Glutamatergic neuron (in vitro differentiated cells): ENCODE data around the gene TFDP2. TPM values are rescaled to one million over a fixed set of nuclear protein-coding genes. Genes with fewer than 3 reads are reported as not detected.
"Not testable (repeated sequence)": the region's sequence is repeated elsewhere in the genome, so short reads cannot be mapped to it uniquely, and the experiment has no call there.

ENCODE experiments used
- DNase-seq: peaks from one replicate; pipeline ENCODE4 v3.0.0; 2022
- H3K27ac Mint-ChIP-seq: one replicate; pipeline ENCODE4 v1.8.0; 2020; ENCODE audit warnings: mild to moderate bottlenecking, mixed read lengths, inconsistent platforms; ENCODE audit not compliant: unreplicated experiment
- H3K27me3 Mint-ChIP-seq: one replicate; pipeline ENCODE4 v1.8.0; 2020; ENCODE audit warnings: mild to moderate bottlenecking, moderate library complexity, mixed read lengths, inconsistent platforms; ENCODE audit not compliant: unreplicated experiment
- H3K36me3 Mint-ChIP-seq: one replicate; pipeline ENCODE4 v1.8.0; 2020; ENCODE audit warnings: mild to moderate bottlenecking, mixed read lengths, inconsistent platforms; ENCODE audit not compliant: unreplicated experiment
- H3K4me1 Mint-ChIP-seq: one replicate; pipeline ENCODE4 v1.8.0; 2020; ENCODE audit warnings: mild to moderate bottlenecking, low read depth, mixed read lengths, inconsistent platforms; ENCODE audit not compliant: unreplicated experiment
- H3K4me3 Mint-ChIP-seq: one replicate; pipeline ENCODE4 v1.8.0; 2020; ENCODE audit warnings: mild to moderate bottlenecking, mixed read lengths, inconsistent platforms; ENCODE audit not compliant: unreplicated experiment
- H3K9me3 Mint-ChIP-seq: one replicate; pipeline ENCODE4 v1.8.0; 2020; ENCODE audit warnings: mild to moderate bottlenecking, moderate library complexity, mixed read lengths, inconsistent platforms; ENCODE audit not compliant: unreplicated experiment
- CTCF ChIP-seq: fragments of 200-600 bp; sonication (generic); IDR thresholded peaks from one replicate; pipeline ENCODE4 v1.5.0; 2021; ENCODE audit not compliant: partially characterized antibody, unreplicated experiment
- total RNA-seq: library from RNA; stranded (reverse); fragmentation: NEBNext Ultra II Directional; extraction: Animal tissue kit (Norgen Biotek cat#: 25700); gene quantifications from one replicate; pipeline ENCODE4 v1.2.1, GENCODE V29; 2021; ENCODE audit not compliant: unreplicated experiment

TFDP2 gene
- total RNA-seq, 1 donor from 2014 or later = 91.8 TPM

- Mint-ChIP-seq H3K27me3 (peaks cover 11% of the 10 kb centered on the region), H3K4me1 (peaks cover 19% of the 10 kb centered on the region), H3K36me3 (no peaks in the 10 kb centered on the region), H3K4me3 (peak overlapping the region; percentile 97), H3K27ac (peak overlapping the region; percentile 98), H3K9me3 (peaks cover 13% of the 10 kb centered on the region)
- DNase-seq = no peak
- TF ChIP-seq CTCF = no peak
Observed at GRCh38 chr3:142148044-142148791, 1.1 kb downstream of the TFDP2 start.

GRCh38 chr3:142144587-142144986 lies 4.8 kb downstream of the TFDP2 start:
- Mint-ChIP-seq H3K4me3 (peak overlapping the region; percentile 49), H3K27me3 (peaks cover 10% of the 10 kb centered on the region), H3K9me3 (peaks cover 18% of the 10 kb centered on the region), H3K36me3 (peaks cover 22% of the 10 kb centered on the region), H3K4me1 (peaks cover 19% of the 10 kb centered on the region)
- not testable (repeated sequence) for H3K27ac Mint-ChIP-seq, DNase-seq

- DNase-seq, H3K4me3 Mint-ChIP-seq, H3K9me3 Mint-ChIP-seq, H3K27me3 Mint-ChIP-seq, H3K27ac Mint-ChIP-seq, H3K4me1 Mint-ChIP-seq: not testable (repeated sequence)
- peaks cover 34% of the 10 kb centered on the region for H3K36me3 Mint-ChIP-seq
Observed at GRCh38 chr3:142140608-142141285, 8.6 kb downstream of the TFDP2 start.

- not testable (repeated sequence) for H3K27ac Mint-ChIP-seq, H3K27me3 Mint-ChIP-seq
- peaks cover 29% of the 10 kb centered on the region for H3K36me3 Mint-ChIP-seq
Observed at GRCh38 chr3:142137089-142137488, 12.3 kb downstream of the TFDP2 start.

GRCh38 chr3:142134799-142135325 lies 14.5 kb downstream of the TFDP2 start:
- no peak for DNase-seq
- TF ChIP-seq CTCF = no peak
- no peak overlapping the region for H3K27ac Mint-ChIP-seq
- H3K4me3 Mint-ChIP-seq = no peak overlapping the region
- peaks cover 20% of the 10 kb centered on the region for H3K36me3 Mint-ChIP-seq
- H3K27me3 Mint-ChIP-seq = peaks cover 1% of the 10 kb centered on the region
- no peaks in the 10 kb centered on the region for H3K4me1 Mint-ChIP-seq
- H3K9me3 Mint-ChIP-seq = no peaks in the 10 kb centered on the region

More at GRCh38 chr3:142137089-142137488, 12.3 kb downstream of the TFDP2 start:
- not testable (repeated sequence) for DNase-seq, H3K4me1 Mint-ChIP-seq, H3K9me3 Mint-ChIP-seq, H3K4me3 Mint-ChIP-seq

- H3K36me3 Mint-ChIP-seq = peaks cover 4% of the 10 kb centered on the region
- H3K9me3 Mint-ChIP-seq = peaks cover 2% of the 10 kb centered on the region
- no peak overlapping the region for H3K27ac Mint-ChIP-seq
- DNase-seq = no peak
- TF ChIP-seq CTCF = peak; percentile 52
- H3K4me3 Mint-ChIP-seq = no peak overlapping the region
- H3K4me1 Mint-ChIP-seq = peaks cover 11% of the 10 kb centered on the region
- peaks cover 3% of the 10 kb centered on the region for H3K27me3 Mint-ChIP-seq
Observed at GRCh38 chr3:142129516-142130171, 19.7 kb downstream of the TFDP2 start.
